Transverse colon (tissue), 4 donors: ENCODE data around the gene PPIL3. TPM values are rescaled to one million over a fixed set of nuclear protein-coding genes. Genes with fewer than 3 reads are reported as not detected.
A peak's percentile ranks its signal among the peaks of the same experiment; 100 is the strongest.
"Not testable (repeated sequence)": the region's sequence is repeated elsewhere in the genome, so short reads cannot be mapped to it uniquely, and the experiment has no call there.

Source experiments
- DNase-seq: peaks from one replicate; pipeline ENCODE4 v3.0.0-alpha.2; 2019
- H3K27ac ChIP-seq, 4 donors: fragments of 200-600 bp; sonication (generic); 2 replicates each; pipeline ENCODE4 v1.5.1; 2016 to 2018; ENCODE audit warnings: inconsistent platforms in 4 of 4
- H3K27me3 ChIP-seq: fragments of 200-600 bp; sonication (generic); 2 replicates; pipeline ENCODE4 v1.5.1; 2017; ENCODE audit warnings: inconsistent platforms
- H3K36me3 ChIP-seq, 4 donors: fragments of 200-600 bp; sonication (generic); 2 replicates each; pipeline ENCODE4 v1.5.1; 2017 to 2019; ENCODE audit warnings: inconsistent platforms in 4 of 4
- H3K4me1 ChIP-seq, 4 donors: fragments of 200-600 bp; sonication (generic); 2 replicates each; pipeline ENCODE4 v1.5.1; 2017 to 2020; ENCODE audit warnings: inconsistent platforms in 4 of 4
- H3K4me3 ChIP-seq, 4 donors: fragments of 200-600 bp; sonication (generic); 1 replicate in 1 of 4; 2 replicates in 3 of 4; pipeline versions ENCODE4 v1.5.1 to v1.6.1; 2017 to 2019; ENCODE audit warnings: inconsistent platforms in 4 of 4
- H3K9me3 ChIP-seq, 2 donors: fragments of 200-600 bp; sonication (generic); 2 replicates each; pipeline ENCODE4 v1.5.1; 2017 to 2019; ENCODE audit warnings: inconsistent platforms in 2 of 2
- EP300 ChIP-seq: sonication (generic); formaldehyde crosslinking; IDR thresholded peaks from one replicate; pipeline ENCODE4 v1.6.1; 2017; ENCODE audit warnings: antibody characterized with exemption, low read depth
- POLR2A ChIP-seq: fragments of 450-650 bp; IDR thresholded peaks from one replicate; pipeline ENCODE4 v1.6.1; 2016; ENCODE audit warnings: antibody characterized with exemption, mild to moderate bottlenecking, moderate library complexity
- POLR2AphosphoS5 ChIP-seq, 3 donors: sonication (generic); formaldehyde crosslinking; IDR thresholded peaks; one replicate each; pipeline ENCODE4 v1.6.1; 2016; ENCODE audit warnings: antibody characterized with exemption in 3 of 3
- WGBS, 2 donors: methylation state at CpG; one replicate each; pipeline ENCODE4 v1.1.5; 2018; ENCODE audit warnings: low coverage in 1 of 2; 5-methylcytosine and 5-hydroxymethylcytosine counted together
- in situ Hi-C, 4 donors: fragments of 200-750 bp; cut with MboI; loops; one replicate each; pipeline versions ENCODE4 v1.15.0 to v1.15.1; 2017; ENCODE audit warnings: low sequenced_read_pairs in 3 of 4, low pct_ligation_motif_present in 1 of 4, low pct_unique_long_range_greater_than_20kb in 1 of 4
- intact Hi-C: fragments of 100-400 bp; cut with DNase I; formaldehyde crosslinking; loops from one replicate; pipeline ENCODE4 v1.15.1; 2023; ENCODE audit warnings: low total_unique reads
- total RNA-seq, 4 donors: library from RNA; depleted of rRNA; stranded (reverse); fragments of >200 nt; gene quantifications; one replicate each; pipeline ENCODE4 v1.1.0, GENCODE V29; 2016
- TF ChIP-seq, protein P1 (sequence below), 5 experiments: fragments of 200-600 bp in 3 of 5; fragments of 450-650 bp in 2 of 5; sonication (generic) in 3 of 5; IDR thresholded peaks; 1 replicate in 2 of 5; 2 replicates in 3 of 5; pipeline ENCODE4 v1.5.1; 2016 to 2017; ENCODE audit warnings: antibody characterized with exemption in 5 of 5, inconsistent platforms in 3 of 5, mild to moderate bottlenecking in 2 of 5, moderate library complexity in 1 of 5

The PPIL3 gene
- total RNA-seq, 4 donors from 2014 or later: 16.8 to 18.4 (median 17.7) TPM

DNA sequence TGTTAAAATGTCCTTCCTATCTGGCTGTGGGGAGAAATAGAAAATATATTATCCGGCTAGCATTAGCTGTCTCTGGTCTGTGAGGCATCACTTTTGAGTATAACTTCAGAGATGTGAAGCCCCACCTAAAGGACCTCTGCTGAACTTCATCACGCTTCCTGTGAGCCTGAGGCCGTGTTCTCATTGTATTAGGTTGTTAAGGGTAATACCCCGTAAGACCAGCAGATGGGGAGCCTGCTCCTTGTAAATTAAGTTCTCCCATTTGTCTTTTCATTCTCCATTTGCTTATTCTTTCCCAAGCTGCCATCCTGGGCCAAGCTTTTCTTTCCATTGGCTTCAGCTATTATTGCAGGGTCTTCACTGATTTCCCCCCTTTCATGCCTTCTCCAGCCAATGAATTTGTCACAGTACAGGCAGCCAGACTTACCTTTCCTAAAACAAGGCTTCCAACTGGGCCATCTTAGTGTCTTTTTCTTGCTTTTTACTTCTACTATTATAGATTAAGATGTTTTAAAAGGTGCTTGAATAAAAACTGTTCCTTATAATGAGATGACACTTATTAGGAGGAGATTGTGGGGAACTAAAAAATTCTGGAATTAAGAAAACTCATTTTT lies 12.7 kb upstream of the PPIL3 start:
- Histone ChIP-seq H3K27me3 (no peaks in the 10 kb centered on the region), H3K9me3 (no peaks in the 10 kb centered on the region), H3K4me1 (no peaks in the 10 kb centered on the region), H3K27ac (no peak overlapping the region), H3K4me3 (no peak overlapping the region), H3K36me3 (peaks cover 0 to 49% (median 16%) of the 10 kb centered on the region in 4 donors)
- peak; percentile 67 for DNase-seq
- in situ Hi-C loops: loop anchor here (10.0 to 25.0 kb wide), 5 partner anchors 161 to 486 kb away; partner anchors contain the start of genes HYCC2 (in 4 of the 4) and NDUFB3 (in 4 of the 4)
- TF ChIP-seq POLR2A: no peak
- TF ChIP-seq, protein P1, sequence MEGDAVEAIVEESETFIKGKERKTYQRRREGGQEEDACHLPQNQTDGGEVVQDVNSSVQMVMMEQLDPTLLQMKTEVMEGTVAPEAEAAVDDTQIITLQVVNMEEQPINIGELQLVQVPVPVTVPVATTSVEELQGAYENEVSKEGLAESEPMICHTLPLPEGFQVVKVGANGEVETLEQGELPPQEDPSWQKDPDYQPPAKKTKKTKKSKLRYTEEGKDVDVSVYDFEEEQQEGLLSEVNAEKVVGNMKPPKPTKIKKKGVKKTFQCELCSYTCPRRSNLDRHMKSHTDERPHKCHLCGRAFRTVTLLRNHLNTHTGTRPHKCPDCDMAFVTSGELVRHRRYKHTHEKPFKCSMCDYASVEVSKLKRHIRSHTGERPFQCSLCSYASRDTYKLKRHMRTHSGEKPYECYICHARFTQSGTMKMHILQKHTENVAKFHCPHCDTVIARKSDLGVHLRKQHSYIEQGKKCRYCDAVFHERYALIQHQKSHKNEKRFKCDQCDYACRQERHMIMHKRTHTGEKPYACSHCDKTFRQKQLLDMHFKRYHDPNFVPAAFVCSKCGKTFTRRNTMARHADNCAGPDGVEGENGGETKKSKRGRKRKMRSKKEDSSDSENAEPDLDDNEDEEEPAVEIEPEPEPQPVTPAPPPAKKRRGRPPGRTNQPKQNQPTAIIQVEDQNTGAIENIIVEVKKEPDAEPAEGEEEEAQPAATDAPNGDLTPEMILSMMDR (IDR thresholded peaks at IDR 0.05): peak; percentile 58 to 89 (median 80)
- intact Hi-C loops: loop anchor here (10.0 kb wide), 1 partner anchor 273 kb away; no protein-coding TSS in a partner anchor
- WGBS, 2 donors: 4 to 9% methylated on average over 4 of the region's 4 CpGs

DNA sequence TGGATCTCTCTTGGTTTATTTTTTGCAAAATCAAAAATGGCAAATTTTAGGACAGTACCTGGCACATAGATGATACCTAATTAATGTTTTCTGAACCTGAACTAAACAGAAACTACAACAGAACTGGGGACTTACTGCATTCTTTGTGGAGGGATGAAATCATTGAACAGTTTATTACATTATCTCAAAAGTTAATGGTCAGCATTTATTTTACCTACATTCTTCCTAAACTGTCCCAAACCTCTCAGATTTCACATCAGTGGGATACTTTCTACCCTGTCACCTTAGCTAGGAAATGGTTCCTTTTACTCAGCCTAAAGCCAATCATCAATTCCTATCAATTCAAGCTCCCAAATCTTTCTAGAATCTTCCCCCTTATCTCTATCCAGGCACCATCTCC lies 10.6 kb upstream of the PPIL3 start:
- no peak overlapping the region for H3K27ac ChIP-seq
- no peak for DNase-seq
- in situ Hi-C loops: no loop called here
- no peaks in the 10 kb centered on the region for H3K9me3 ChIP-seq
- no peak overlapping the region for H3K4me3 ChIP-seq
- no peak for TF ChIP-seq EP300
- no peaks in the 10 kb centered on the region for H3K27me3 ChIP-seq
- intact Hi-C loops: no loop called here
- peaks cover 0 to 55% (median 19%) of the 10 kb centered on the region in 4 donors for H3K36me3 ChIP-seq
- H3K4me1 ChIP-seq: no peaks in the 10 kb centered on the region

- H3K27me3 ChIP-seq, DNase-seq, H3K27ac ChIP-seq, intact Hi-C loops, in situ Hi-C loops, H3K4me3 ChIP-seq, H3K9me3 ChIP-seq, H3K4me1 ChIP-seq: not testable (repeated sequence)
- 85% methylated on average over 2 of the region's 2 CpGs; no CpG with 5 or more reads in 1 of the 2 donors for WGBS, 2 donors
- peaks cover 0 to 63% (median 22%) of the 10 kb centered on the region in 4 donors for H3K36me3 ChIP-seq
Measured at GRCh38 chr2:200881715-200882249, 7.1 kb downstream of the PPIL3 start.

- Histone ChIP-seq H3K36me3 (peaks cover 0 to 69% (median 28%) of the 10 kb centered on the region in 4 donors), H3K27me3 (no peaks in the 10 kb centered on the region), H3K4me3 (no peak overlapping the region), H3K9me3 (no peaks in the 10 kb centered on the region), H3K27ac (no peak overlapping the region), H3K4me1 (no peaks in the 10 kb centered on the region)
- DNase-seq: no peak
- TF ChIP-seq, protein P1 (IDR thresholded peaks at IDR 0.05): no peak
- TF ChIP-seq POLR2A (no peak), POLR2AphosphoS5 (IDR thresholded peaks at IDR 0.05) (no peak), EP300 (no peak)
- in situ Hi-C loops (no loop called here), intact Hi-C loops (no loop called here)
- 90% methylated on average over 2 of the region's 2 CpGs for WGBS, 2 donors
Measured at GRCh38 chr2:200878289-200878880, 10.5 kb downstream of the PPIL3 start.

DNA sequence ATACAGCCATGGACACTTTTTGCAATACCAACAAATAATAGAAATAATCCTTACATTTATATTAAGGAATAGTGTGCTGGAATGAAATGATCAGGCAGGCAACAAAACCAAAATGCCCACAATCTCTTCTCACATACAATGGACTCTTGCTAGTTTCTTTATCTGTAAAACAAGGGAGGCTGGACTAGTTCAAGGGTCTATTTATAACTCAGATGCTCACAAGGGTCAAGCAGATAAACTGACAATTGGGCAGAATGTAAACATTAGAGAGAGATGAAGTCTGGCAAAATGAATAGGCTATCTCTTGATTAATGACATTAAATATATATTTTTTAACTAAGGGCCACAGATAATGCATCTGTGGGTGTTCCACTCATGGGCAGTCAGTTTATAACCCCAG lies 11.4 kb downstream of the PPIL3 start:
- peaks cover 0 to 66% (median 26%) of the 10 kb centered on the region in 4 donors for H3K36me3 ChIP-seq
- H3K4me1 ChIP-seq: no peaks in the 10 kb centered on the region
- DNase-seq: no peak
- TF ChIP-seq POLR2AphosphoS5 (IDR thresholded peaks at IDR 0.05): no peak
- TF ChIP-seq, protein P1 (IDR thresholded peaks at IDR 0.05): no peak
- no peaks in the 10 kb centered on the region for H3K9me3 ChIP-seq
- H3K27ac ChIP-seq: no peak overlapping the region
- intact Hi-C loops (no loop called here), in situ Hi-C loops (no loop called here)
- no peaks in the 10 kb centered on the region for H3K27me3 ChIP-seq
- H3K4me3 ChIP-seq: no peak overlapping the region
